ENCODE data around the gene DNM3.
"Not testable (repeated sequence)": the region's sequence is repeated elsewhere in the genome, so short reads cannot be mapped to it uniquely, and the experiment has no call there.

The DNM3 gene

DNA sequence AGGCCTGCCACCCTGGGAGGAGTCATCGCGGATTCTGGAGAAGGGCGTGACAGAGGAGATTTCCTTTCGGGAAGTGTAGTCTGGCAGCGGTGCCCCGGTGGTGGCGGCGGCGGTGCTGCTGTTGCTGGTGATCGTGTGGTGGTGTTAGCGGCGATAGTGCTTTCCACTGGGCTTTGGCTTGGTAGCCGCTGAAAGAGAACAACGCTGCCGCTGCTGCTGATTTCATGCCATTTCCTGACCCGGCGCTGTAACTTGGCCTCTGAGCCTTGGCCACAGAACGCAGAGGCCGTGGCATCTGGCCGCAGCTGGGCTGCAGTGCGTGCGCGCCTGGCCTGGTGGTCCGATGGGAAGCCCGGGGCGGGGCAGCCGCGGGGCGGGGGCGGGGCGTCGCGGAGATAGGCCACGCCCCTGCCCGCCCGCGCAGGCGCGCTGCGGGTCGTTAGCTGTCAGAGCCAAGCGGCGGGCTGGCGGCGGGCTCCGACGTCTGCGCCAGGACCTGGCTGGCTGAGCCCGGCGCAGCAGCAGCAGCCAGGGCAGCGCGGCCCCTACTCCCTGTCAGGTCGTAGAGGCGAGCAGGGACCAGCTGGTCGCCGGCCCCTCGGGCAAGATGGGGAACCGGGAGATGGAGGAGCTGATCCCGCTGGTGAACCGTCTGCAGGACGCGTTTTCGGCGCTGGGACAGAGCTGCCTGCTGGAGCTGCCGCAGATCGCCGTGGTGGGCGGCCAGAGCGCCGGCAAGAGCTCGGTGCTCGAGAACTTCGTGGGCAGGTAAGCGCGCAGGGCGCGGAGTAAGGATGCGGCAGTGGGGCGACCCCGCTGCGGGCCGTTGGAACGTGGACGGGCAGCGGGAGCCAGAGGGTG lies at the start of gene DNM3:
DNM3 (plus strand) TSS at position 449 of the 861 bp plus-strand sequence; CDS start at position 608, 159 bp downstream.
- peak; percentile 73 for DNase-seq (ENCODE audit: low spot score)

DNA sequence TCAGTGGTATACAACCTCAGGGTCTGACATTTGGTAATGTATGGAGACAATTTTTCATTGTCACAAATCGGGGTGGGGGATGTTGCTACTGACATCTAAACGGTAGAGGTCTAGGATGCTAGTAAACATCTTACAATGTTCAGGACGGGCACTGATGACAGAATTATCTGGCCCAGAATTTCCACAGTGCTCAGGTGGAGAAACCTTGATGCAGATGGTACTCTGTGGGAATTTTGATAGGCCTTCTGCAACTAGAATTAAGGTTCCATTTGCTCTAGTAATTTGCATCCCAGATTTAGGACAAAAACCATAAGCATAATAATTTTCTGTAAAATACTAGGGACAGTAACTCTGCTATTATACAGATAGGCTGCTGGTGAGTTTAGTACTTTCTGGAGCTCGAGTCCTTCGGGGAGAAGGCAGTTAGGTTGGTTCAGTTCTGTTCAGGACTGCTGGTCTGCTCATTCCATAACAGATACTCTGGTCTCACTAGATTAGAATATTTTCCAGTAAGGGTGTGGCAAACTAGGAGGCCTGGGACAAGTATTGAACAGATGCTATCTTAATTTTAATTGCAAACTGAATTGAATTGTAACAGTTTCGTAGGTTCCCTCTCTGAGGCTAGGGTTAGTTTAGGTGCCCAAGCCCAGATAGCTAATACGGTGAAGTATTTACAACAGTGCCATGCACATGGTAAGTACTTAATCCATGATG lies 48.5 kb upstream of the DNM3 start:
- DNase-seq (ENCODE audit: low spot score) = no peak

DNA sequence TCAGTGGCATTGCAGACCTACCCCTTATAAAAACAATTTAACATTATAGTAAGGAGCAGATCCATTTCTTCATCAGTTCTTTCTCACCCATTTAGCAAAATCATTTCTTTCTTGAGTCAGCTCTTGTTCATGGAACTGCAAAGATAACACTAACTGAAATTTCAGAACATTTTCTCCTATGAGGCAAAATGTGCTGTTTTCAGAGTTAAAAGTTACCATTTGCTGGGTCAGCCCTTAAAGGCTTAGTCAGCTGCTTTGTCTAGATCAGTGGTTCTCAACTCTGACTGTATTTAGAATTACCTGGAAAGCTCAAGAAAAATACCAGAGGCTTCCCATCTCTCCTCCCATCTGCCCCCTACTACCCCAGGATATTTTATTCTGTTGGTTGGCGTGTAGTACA lies 47.7 kb upstream of the DNM3 start:
- no peak for DNase-seq (ENCODE audit: low spot score)

DNA sequence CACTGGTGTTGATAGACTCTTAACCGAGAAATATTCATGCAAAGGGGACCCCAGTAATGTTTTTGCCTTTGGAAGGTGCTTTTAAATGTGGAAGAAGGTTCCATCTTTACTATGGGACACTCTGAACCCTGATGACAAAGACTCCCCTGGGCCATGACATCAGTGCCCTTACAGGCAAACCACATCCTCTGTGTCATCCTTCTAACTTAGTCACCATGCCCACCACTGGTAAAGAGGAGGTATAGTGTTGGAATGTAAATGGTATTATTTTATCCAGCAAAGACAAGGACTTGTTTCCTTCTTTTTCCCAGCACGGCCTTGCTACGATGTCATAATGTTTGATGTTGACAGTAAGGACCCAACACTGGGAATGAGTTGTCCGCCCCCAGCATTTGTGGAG lies 47.2 kb upstream of the DNM3 start:
- DNase-seq (ENCODE audit: low spot score) = peak; percentile 30

DNA sequence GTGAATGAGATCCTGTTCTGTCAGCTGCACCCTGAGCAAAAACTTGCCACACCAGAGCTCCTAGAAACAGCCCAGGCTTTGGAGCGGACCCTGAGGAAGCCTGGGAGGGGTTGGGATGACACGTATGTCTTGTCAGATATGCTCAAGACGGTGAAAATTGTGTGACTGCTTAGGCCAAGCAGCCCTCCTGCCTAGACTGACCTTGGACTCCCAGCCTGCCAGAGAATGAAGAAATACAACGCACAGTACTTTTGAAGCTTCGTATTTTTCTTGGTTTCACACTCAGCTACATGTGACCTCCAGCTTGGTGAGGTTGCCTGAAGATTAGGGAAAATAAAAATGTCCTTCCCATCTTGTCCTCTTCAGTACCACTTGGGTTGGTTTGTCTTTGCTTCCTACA lies 44.7 kb upstream of the DNM3 start:
- DNase-seq (ENCODE audit: low spot score) = no peak

DNA sequence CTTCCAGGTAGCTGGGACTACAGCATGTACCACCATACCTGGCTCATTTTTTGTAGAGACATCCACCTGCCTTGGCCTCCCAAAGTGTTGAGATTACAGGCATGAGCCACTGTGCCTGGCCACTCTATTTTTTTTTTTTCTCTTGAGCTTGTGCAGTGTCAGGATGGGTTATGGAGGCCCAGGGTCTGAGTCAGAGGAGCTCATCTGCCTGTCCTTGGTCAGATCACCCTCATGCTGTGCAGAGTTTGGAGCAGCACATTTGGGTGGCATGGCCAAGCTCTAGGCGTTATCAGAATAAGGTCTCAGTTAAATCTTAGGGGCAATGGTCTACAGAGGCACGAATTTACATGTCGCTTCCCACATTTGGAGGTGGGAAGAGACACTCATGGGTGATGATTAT lies 43.0 kb upstream of the DNM3 start:
- DNase-seq (ENCODE audit: low spot score) = no peak

DNA sequence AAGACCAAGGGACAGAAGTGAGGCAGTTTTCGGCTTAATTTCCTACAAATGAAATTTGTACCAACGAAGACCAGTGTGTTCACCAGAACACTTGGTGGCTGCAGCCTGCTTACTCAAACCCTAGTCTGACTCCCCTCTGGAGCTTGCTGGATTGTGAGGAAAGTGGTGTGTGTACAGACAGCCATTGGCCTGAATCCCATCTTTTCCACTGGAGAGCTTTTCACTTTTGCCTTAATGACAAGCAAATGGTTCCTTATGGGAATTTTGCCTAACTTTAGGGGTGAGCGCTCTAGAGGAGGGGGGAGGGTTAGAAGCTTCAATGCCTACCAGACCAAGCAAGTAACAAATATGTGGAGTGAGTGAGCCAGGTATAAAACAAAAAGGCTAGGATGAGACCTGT lies 42.5 kb upstream of the DNM3 start:
- DNase-seq (ENCODE audit: low spot score) = no peak

DNA sequence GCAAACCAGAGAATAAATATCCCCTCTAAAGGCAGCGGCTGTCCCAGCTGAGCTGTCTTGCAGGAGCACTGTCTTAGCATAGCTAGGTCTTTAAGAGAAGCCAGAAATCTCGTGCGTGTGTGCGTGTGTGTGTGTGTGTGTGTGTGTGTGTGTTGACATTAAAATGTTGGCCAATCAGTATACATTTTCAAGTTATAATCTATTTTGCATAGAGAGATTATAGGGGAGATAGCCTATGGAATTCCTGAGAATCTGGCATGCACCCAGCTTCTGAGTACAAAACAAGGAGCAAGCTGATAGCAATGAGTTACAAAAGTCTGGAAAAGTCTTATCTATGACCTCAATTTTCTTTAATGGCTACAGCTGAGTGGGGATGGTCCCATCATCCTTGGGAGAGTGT lies 42.1 kb upstream of the DNM3 start:
- DNase-seq (ENCODE audit: low spot score) = no peak

DNA sequence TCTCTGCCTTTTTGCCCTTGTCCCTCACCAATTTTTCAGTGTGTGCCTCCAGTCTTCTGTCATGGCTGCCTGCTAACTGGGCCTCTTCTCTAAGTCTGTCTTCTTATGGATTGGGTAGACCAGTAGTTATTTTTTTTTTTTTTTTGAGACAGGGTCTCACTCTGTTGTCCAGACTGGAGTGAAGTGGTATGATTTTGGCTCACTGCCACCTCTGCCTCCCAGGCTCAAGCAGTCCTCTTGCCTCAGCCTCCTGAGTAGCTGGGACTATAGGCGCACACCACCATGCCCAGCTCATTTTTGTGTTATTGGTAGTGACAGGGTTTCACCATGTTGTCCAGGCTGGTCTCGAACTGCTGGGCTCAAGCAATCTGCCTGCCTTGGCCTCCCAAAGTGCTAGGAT lies 41.6 kb upstream of the DNM3 start:
- DNase-seq (ENCODE audit: low spot score) = not testable (repeated sequence)

DNA sequence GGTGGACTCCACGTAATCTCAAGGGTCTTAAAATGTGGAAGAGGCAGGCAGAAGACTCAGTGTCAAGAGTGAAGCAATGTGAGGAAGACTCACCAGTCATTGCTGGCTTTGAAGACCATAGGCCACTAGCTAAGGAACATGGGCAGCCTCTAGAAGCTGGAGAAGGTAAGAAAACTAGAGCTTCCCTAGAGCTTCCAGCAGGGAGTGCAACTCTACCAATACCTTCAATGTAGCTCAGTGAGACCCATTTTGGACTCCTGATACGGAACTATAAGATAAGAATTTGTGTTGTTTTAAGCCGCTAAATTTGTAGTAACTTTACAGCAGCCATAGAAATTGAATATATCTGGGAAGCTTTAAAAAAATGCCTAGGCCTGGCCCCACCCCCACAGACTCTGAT lies 41.0 kb upstream of the DNM3 start:
- DNase-seq (ENCODE audit: low spot score) = no peak

DNA sequence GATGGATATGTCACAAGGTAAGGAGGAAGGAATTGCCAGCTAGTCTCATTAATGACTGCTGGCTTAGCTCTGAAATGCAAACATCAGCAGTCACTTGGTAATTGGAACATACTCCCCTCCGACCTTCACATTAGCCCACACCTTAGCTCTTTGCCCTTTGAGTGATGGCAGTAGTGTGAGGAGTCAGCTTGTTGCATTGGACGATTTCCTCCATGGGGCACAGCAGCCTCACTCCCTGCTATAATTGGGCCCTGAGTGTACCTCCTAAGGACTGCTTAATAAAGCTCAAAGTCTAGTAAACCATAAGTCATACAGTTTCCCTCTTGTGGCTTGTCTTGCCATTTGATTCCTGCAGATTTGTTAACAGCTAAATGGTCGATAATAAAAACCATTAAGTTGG lies 40.4 kb upstream of the DNM3 start:
- no peak for DNase-seq (ENCODE audit: low spot score)

DNA sequence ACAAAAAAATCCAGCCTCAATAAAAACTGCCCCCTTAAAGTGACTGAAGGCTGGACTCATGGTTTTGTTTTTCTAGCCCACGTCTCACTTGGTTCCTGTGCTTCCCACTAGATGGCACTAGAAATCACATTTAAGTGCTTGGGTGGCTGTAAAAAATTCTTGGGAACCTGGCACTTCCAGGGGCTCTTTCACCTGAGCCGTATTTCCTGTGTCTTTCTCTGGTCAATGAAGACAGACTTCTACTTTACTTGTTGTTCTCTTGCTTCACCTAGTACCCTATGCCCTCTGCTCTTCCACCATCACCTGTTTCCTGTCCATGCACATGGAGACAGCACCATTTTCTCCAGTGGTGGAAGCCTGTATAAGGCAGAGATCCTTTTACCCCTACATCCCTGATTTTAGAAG lies 39.8 kb upstream of the DNM3 start:
- DNase-seq (ENCODE audit: low spot score) = peak; percentile 18

DNA sequence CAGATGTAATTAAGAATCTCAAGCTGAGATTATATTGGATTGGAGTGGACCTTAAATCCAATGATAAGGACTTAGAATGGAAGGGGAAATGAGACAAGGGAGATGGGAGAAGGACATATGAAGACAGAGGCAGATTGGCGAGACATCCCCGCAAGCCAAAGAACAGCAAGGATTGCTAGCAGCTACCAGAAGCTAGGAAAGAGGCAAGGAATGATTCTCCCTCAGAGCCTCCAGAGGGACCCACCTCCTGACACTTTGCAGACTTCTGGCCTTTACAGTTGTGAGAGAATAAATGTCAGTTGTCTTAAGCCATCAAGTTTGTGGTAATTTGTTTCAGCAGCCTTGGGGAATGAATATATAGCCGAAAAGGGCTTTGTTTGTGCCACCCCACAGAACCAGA lies 39.1 kb upstream of the DNM3 start:
- no peak for DNase-seq (ENCODE audit: low spot score)

DNA sequence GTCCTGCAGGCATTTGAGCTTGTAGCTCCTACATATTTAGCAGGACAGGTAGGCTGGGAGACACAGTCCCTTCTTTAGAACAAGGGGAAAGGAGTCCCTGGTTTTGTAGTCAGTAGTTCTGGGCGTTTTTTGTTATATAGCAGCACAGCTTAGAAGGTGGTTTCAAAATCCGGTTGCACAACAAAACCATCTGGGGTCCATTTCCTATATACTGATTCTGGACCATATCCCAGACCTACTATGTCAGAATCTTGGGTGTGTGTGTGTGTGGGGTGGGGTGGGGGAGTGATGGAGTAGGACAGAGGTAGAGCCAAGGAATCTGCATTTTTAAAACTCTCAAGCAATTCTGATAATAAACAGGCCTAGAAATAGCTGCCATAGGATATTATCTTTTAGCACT lies 38.3 kb upstream of the DNM3 start:
- DNase-seq (ENCODE audit: low spot score) = no peak

DNA sequence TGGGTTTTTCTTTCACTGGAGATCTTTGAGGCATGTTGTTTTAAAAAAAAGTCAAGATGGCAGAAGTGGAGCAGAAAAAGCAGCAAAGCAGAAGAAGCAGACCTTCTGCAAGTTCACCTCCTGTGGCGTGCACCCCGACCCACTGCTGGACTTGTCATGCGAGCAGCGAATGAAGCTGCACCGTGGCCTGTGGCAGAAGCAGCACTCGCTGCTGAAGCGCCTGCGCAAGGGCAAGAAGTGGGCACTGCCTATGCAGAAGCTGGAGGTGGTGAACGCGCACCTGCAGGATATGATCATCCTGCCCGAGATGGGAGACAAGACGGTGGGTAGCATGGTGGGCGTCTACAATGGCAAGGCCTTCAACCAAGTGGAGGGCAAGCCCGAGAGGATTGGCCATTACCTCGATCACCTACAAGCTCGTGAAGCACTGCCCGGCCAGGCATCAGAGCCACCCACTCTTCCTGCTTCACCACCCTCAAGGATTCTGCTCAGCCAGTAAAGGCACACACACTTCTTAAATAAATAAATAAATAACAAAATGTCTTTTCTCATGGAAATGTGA lies 37.8 kb upstream of the DNM3 start:
- no peak for DNase-seq (ENCODE audit: low spot score)

DNA sequence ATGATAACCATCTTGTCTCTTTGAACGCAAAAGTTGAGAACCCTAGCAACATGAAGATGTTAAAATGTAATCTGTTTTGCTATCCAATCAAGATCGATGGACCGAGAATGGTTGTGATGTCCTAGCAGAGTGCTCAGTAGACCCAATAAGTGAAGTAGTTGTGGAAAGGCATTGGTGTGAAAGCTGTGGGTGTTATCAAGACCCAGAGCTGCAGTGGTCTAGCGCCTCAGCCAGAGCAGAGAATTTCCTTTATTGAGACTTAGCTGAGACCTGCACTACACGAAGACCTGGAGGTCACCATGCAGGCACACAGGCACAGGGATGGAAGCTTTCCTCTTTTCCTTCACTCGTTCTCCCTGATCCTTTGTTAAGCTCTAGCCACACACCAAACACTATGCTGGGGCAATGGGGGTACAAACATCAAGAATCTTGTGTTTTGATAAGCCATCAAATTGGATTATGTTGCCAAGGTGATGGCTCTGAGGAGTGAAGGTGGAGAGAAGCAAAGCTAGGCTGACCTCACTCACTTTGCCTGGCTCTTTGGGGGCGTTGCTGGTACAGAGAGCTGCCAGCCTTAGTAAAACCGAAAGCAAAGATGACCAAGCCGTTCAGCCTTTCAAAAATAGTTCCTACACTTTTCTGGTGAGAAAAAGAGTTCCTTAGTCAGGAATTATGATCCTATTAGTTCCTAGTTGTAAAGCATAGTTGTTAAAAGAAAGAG lies 35.7 kb upstream of the DNM3 start:
- DNase-seq (ENCODE audit: low spot score) = no peak

DNA sequence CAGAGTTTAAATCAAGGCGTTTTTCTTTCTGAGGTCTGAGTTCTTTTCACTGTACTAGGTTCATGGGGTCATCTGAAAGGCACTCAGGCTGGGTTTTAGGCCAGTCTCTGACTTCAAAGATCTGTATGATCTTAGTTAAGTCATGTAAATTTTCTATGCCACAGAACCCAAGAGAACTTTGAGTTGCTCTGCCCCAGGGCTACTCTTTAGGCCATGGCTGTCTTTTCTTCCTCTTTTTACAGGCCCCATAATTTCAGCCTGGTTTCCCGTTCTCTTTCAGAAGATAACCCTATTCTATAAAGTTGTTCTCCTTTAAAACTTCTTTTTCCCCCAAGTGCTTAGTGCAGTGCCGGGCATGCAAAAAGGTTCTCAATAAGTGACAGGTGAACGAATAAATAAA lies 33.7 kb upstream of the DNM3 start:
- no peak for DNase-seq (ENCODE audit: low spot score)

DNA sequence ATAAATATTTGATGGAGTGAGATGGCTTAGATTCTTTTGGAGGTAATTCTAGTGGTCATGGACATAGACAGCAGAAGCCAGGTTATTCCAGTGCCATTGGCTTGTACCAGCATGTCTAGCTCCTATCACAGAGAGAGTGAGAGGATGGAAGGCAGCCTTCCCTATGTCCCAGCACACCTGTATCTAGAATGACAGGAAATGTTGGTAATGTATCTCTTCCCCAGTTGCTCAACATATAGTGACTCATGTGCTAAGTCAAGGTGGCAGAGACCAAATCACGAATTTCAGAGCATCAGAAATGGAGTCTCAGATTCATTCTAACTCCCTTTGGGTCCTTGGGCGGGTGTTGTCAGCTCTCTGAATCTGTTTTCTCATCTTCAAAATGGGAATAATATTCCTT lies 31.5 kb upstream of the DNM3 start:
- DNase-seq (ENCODE audit: low spot score) = no peak

DNA sequence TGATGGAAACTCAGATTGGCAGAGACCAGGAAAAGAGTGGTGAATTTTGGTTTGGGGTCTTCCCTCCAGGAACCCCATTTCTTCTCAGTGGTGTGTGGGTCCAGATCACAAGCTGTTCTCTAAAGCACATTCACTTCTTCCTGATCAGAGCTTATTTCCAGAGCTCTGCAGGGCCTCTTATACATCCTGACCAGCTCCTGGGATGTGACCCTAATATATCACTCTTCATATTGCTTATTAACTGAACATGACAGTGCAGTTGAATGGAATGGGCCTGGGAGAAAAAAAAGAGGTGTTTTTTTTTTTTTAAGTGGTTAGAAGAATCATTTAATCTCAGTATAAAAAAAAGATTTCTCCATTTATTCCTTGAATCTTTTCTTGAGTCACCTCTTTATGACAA lies 29.6 kb upstream of the DNM3 start:
- no peak for DNase-seq (ENCODE audit: low spot score)

DNA sequence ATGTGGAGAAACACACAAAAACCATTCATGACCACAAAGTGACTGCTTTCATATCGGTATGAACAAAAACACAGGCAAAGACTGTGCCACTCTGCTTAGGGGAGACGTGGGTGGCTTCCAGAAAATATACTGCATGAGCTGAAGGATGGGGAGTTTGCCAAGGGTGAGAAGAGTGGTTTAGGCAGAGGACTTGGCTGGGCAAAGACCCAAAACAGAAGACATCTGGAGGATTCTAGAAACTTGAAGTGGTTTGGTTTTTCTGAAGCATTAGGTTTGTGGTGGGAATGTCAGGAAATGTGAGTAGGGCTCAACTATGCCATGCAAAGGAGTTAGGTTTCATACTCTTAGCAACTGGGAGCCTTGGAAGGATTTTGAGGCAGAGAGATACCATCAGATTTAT lies 26.6 kb upstream of the DNM3 start:
- no peak for DNase-seq (ENCODE audit: low spot score)

DNA sequence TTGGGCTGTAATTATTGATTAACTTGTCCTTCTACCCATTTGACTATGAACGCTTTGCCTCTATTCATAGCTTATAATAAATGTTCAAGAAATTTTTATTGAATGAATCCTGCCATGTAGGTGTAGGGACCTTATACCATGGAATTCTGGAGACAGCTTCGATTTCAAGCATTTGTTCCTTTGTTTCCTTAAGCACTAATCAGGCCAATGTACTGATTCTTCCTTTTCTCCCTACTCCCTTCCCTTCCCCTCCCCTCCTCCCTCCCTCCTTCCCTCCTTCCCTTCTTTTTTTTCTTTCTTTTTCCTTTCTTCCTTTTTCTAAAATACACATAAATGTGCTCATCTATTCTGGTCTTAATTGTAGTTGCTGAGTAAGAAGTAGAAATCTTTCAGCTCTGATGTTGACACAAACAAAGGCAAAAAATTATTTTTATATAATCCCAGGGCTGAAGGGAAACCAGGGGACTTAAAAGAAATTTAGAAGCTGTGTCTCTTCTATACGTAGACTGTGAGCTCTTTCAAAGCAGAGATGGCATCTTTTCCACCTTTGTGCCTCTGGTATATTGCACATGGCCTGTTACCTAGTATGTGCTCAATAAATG lies 24.9 kb upstream of the DNM3 start:
- no peak for DNase-seq (ENCODE audit: low spot score)
